Measurements from ENCODE around the gene EBLN1.

The EBLN1 gene

DNA sequence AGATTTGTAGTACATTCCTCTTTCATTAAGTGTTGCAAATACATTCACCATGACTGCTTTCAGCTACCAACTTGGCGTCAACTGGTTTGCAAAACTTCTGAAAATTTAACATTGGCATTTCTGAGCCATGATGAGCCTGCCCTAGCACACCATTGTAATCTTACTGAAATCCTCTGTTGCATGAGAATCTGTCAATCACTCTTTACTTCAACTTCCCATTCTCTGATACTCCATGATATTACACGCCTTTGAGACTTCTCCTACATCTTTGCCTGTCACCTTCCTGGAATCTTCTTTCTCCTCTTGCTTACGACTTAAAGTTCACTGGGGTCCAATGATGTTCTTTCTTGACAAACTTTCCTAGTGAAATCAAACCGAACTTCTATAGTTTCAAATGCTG, 32.2 kb downstream of the EBLN1 start:
- H4K20me1 ChIP-seq (ENCODE audit: low read depth, low read length): no peaks in the 10 kb centered on the region
- no peak for TF ChIP-seq EZH2phosphoT487 (conservative IDR thresholded peaks at IDR 0.05; ENCODE audit: low read length)
- TF ChIP-seq, protein P1, sequence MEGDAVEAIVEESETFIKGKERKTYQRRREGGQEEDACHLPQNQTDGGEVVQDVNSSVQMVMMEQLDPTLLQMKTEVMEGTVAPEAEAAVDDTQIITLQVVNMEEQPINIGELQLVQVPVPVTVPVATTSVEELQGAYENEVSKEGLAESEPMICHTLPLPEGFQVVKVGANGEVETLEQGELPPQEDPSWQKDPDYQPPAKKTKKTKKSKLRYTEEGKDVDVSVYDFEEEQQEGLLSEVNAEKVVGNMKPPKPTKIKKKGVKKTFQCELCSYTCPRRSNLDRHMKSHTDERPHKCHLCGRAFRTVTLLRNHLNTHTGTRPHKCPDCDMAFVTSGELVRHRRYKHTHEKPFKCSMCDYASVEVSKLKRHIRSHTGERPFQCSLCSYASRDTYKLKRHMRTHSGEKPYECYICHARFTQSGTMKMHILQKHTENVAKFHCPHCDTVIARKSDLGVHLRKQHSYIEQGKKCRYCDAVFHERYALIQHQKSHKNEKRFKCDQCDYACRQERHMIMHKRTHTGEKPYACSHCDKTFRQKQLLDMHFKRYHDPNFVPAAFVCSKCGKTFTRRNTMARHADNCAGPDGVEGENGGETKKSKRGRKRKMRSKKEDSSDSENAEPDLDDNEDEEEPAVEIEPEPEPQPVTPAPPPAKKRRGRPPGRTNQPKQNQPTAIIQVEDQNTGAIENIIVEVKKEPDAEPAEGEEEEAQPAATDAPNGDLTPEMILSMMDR (IDR thresholded peaks at IDR 0.05; ENCODE audit: insufficient read depth, low read length, poor library complexity, severe bottlenecking): no peak
- H3F3A ChIP-seq (ENCODE audit: insufficient read depth): no peaks in the 10 kb centered on the region
- H3K4me2 ChIP-seq (ENCODE audit: low read depth, low read length, poor library complexity, severe bottlenecking): no peak overlapping the region
- H2AFZ ChIP-seq (ENCODE audit: low read depth, low read length, severe bottlenecking): no peak overlapping the region
- no peak overlapping the region for H3K27ac ChIP-seq (ENCODE audit: low read depth, low read length)
- no peaks in the 10 kb centered on the region for H3K79me2 ChIP-seq (ENCODE audit: insufficient read depth, low read length)
- H3K4me3 ChIP-seq (ENCODE audit: insufficient read depth, low read length, poor library complexity, severe bottlenecking): no peak overlapping the region
- no peaks in the 10 kb centered on the region for H3K27me3 ChIP-seq (ENCODE audit: low read length)
- no peaks in the 10 kb centered on the region for H3K36me3 ChIP-seq (ENCODE audit: low read length)
- H3K9me2 ChIP-seq (replicated peaks; ENCODE audit: insufficient read depth, low read length): no peaks in the 10 kb centered on the region
- H3K9ac ChIP-seq (ENCODE audit: low read length): no peak overlapping the region
- no peaks in the 10 kb centered on the region for H3K9me3 ChIP-seq (ENCODE audit: insufficient read depth, low read length)

DNA sequence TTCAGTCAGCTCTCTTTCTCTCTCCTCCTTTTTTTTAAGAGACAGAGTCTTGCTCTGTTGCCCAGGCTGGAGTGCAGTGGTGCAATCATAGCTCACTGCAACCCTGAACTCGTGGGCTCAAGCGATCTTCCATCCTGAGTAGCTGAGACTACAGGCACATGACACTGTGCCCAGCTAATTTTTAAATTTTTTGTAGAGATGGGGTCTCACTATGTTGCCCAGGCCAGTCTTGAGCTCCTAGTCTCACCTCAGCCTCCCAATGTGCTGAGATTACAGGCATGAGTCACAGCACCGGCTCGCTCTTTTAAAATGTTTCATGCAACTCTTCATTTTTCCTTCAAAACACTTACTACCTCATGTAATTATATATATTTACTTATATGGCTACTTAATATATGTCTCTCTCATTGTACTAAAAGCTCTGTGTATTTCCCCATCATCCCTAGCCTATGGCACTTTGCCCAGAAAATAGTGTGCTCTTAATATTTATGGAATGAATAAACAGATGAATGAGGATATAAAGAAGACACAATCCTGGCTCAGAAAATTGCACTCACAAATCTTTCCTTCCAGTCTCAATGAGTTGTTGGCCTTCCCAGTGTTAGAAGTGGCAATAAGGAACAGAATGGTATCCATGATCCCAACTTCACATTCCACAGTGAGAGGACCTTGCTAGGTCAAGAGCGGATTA, 33.9 kb downstream of the EBLN1 start:
- no peak overlapping the region for H3K4me3 ChIP-seq (ENCODE audit: insufficient read depth, low read length, poor library complexity, severe bottlenecking)
- H3K79me2 ChIP-seq (ENCODE audit: insufficient read depth, low read length): no peaks in the 10 kb centered on the region
- no peaks in the 10 kb centered on the region for H3K27me3 ChIP-seq (ENCODE audit: low read length)
- no peaks in the 10 kb centered on the region for H3K9me3 ChIP-seq (ENCODE audit: insufficient read depth, low read length)
- no peaks in the 10 kb centered on the region for H4K20me1 ChIP-seq (ENCODE audit: low read depth, low read length)
- no peak overlapping the region for H3K4me2 ChIP-seq (ENCODE audit: low read depth, low read length, poor library complexity, severe bottlenecking)
- H3F3A ChIP-seq (ENCODE audit: insufficient read depth): no peaks in the 10 kb centered on the region
- H3K36me3 ChIP-seq (ENCODE audit: low read length): no peaks in the 10 kb centered on the region
- no peak overlapping the region for H3K27ac ChIP-seq (ENCODE audit: low read depth, low read length)
- H3K9me2 ChIP-seq (replicated peaks; ENCODE audit: insufficient read depth, low read length): no peaks in the 10 kb centered on the region
- no peak overlapping the region for H3K9ac ChIP-seq (ENCODE audit: low read length)
- TF ChIP-seq EZH2phosphoT487 (conservative IDR thresholded peaks at IDR 0.05; ENCODE audit: low read length): no peak
- TF ChIP-seq, protein P1 (IDR thresholded peaks at IDR 0.05; ENCODE audit: insufficient read depth, low read length, poor library complexity, severe bottlenecking): no peak
- no peak overlapping the region for H2AFZ ChIP-seq (ENCODE audit: low read depth, low read length, severe bottlenecking)

DNA sequence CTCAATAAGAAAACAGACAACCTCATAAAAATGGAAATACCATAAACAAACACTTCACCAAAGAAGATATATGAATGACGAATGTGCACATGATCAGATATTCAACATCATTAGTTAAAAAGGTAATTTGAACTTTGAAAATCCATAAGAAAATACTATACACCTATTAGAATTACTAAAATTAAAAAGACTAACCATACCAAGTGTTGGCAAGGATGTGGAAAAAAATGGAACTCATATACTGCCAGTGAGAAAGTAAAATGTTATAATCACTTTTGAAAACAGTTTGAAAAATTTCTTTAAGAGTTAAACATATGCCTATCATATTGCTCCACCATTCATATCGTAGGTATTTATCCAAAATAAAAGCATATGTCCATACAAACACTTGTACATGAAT, 37.1 kb downstream of the EBLN1 start:
- H4K20me1 ChIP-seq (ENCODE audit: low read depth, low read length): no peaks in the 10 kb centered on the region
- H3K79me2 ChIP-seq (ENCODE audit: insufficient read depth, low read length): no peaks in the 10 kb centered on the region
- H2AFZ ChIP-seq (ENCODE audit: low read depth, low read length, severe bottlenecking): no peak overlapping the region
- no peak overlapping the region for H3K4me2 ChIP-seq (ENCODE audit: low read depth, low read length, poor library complexity, severe bottlenecking)
- H3F3A ChIP-seq (ENCODE audit: insufficient read depth): no peaks in the 10 kb centered on the region
- no peak overlapping the region for H3K27ac ChIP-seq (ENCODE audit: low read depth, low read length)
- H3K27me3 ChIP-seq (ENCODE audit: low read length): no peaks in the 10 kb centered on the region
- H3K36me3 ChIP-seq (ENCODE audit: low read length): no peaks in the 10 kb centered on the region
- H3K9ac ChIP-seq (ENCODE audit: low read length): no peak overlapping the region
- H3K4me3 ChIP-seq (ENCODE audit: insufficient read depth, low read length, poor library complexity, severe bottlenecking): no peak overlapping the region
- no peaks in the 10 kb centered on the region for H3K9me2 ChIP-seq (replicated peaks; ENCODE audit: insufficient read depth, low read length)
- no peak for TF ChIP-seq EZH2phosphoT487 (conservative IDR thresholded peaks at IDR 0.05; ENCODE audit: low read length)
- TF ChIP-seq, protein P1 (IDR thresholded peaks at IDR 0.05; ENCODE audit: insufficient read depth, low read length, poor library complexity, severe bottlenecking): no peak
- H3K9me3 ChIP-seq (ENCODE audit: insufficient read depth, low read length): no peaks in the 10 kb centered on the region

All from SU-DHL-6 (cell line).